Panc1 (cell line): ENCODE results near the gene VSTM2L.

Experiments used
- SIN3A ChIP-seq: IDR thresholded peaks from 2 replicates; pipeline ENCODE4 v1.6.1; 2012; ENCODE audit warnings: low read depth, mild to moderate bottlenecking, low read length, moderate library complexity, borderline replicate concordance; ENCODE audit not compliant: insufficient read depth
- TF ChIP-seq, protein P1 (sequence below): fragments of 450-650 bp; IDR thresholded peaks from 2 replicates; pipeline ENCODE4 v1.5.1; 2017; ENCODE audit warnings: mild to moderate bottlenecking

DNA sequence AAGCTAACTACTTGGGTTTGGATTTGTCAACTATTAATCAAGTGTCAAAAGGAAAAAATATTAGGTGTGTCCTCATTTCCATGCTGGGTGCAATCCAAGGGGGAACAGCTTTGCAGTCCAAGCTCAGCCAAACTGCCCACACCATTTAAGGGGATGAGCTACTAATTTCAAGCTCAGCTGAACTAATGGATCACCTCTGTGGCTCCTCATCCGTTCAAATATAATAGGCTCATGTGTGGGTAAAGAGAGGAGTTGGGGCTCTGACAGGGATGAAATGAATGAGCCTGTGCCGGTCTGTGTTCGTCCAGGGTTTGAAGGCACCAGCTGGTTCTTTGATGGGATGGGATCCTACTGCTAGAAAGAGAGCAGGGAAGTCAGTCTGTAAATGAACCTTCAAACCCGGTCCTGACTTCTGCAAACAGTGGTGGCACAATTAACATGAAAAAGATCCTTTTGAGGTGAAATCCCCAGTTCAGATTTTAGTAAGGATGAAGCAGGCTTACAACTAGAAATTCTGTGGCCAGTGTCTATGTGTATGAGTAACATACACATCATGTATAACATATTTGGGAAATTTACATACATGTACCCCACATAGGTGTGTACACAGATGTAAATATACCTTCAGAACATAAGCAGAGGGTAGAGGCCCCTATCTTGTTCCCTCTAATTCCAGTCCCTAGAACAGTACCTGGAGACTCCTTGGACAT lies 88.4 kb downstream of the VSTM2L start:
- TF ChIP-seq, protein P1, sequence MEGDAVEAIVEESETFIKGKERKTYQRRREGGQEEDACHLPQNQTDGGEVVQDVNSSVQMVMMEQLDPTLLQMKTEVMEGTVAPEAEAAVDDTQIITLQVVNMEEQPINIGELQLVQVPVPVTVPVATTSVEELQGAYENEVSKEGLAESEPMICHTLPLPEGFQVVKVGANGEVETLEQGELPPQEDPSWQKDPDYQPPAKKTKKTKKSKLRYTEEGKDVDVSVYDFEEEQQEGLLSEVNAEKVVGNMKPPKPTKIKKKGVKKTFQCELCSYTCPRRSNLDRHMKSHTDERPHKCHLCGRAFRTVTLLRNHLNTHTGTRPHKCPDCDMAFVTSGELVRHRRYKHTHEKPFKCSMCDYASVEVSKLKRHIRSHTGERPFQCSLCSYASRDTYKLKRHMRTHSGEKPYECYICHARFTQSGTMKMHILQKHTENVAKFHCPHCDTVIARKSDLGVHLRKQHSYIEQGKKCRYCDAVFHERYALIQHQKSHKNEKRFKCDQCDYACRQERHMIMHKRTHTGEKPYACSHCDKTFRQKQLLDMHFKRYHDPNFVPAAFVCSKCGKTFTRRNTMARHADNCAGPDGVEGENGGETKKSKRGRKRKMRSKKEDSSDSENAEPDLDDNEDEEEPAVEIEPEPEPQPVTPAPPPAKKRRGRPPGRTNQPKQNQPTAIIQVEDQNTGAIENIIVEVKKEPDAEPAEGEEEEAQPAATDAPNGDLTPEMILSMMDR, result no peak
- TF ChIP-seq SIN3A, result no peak
